GM19238 (cell line): ENCODE results near the gene SOST.
"Not testable (repeated sequence)": the region's sequence is repeated elsewhere in the genome, so short reads cannot be mapped to it uniquely, and the experiment has no call there.

Experiments used
- DNase-seq: peaks from one replicate; pipeline ENCODE4 v3.0.0; 2011; ENCODE audit warnings: low spot score; ENCODE audit not compliant: insufficient read length

SOST gene

DNA sequence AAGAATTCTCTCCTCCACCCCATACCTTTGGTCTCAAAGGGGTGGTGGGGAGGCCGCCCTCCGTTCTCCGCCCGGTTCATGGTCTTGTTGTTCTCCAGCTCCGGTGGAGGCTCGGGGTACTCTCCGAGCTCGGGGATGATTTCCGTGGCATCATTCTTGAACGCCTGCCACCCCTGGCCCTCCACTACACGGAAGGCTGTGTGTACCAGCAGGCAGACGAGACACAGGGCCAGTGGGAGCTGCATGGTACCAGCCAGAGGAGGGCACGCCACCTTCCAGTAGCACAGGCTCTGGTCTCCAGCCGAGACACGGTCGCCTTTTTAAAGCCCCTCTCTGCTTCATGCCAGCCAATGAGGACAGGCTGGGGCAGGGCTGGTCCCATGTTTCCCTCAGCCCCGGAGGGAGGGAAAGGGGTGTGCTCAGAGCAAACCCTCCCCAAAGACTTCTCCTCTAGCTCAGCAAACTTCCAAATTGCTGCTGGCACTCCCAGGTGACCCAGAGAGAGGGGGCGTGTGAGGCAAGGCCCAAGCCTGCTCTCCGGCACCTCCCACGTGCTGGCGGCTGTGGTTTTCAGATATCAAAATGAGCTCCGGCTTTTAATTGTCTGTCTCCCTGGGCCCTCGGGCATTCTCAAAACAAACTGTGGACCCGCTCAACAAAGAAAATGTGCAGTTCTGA is at the start of gene SOST:
SOST (minus strand) TSS at position 295 of the 678 bp plus-strand sequence; CDS start at position 245, 50 bp downstream.
- no peak for DNase-seq

DNA sequence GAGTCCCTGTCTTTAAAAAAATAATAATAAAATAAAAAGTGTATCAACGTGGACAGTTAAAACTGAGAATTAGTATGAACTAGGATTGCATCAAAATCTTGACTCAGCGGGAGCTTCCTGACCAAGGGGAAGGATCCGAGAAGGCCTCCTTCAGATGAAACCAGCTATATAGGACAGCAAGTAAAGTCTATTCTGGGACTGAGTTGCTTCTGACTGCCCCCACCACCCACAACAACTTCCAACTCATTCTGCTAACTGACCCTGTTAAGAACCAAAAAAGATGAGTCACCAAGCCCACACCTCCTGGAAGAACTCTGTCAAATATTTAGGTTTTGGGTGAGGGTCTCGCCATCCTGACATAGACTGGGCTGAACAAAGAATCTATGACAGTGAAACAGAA is 49.5 kb upstream of the SOST start:
- DNase-seq = no peak

DNA sequence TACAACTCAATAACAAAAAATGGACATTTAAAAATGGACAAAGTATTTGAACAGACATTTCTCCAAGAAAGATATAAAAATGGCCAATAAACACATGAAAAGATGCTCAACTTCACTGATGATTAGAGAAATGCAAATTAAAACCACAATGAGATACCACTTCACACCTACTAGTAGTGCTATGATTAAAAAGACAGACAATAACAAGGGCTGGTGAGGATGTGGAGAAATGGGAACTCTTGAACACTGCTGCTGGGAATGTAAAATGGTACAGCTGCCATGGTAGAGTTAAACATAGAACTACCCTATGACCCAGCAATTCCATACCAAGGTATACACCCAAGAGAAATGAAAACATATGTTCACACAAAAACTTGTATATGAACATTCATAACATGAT is 46.5 kb upstream of the SOST start:
- no peak for DNase-seq

DNA sequence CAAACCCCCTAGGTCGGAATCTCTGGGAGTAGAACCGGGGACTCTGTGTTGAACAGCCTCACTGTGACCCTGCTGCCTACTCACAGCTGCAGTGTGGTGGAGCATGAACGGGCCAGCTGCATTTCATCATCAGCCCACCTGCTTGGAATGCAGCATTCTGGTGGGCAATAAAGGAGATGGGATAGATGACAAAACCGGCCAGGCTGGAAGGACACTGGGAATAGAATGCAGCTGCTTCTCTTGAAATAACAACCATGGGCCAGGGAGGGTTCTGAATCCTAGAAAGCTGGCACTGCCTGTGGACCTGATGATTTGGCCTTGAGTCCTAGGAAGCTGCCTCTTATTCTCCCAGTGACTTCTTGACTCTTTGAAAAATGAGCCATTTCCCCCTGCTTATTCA is 45.2 kb upstream of the SOST start:
- no peak for DNase-seq

DNA sequence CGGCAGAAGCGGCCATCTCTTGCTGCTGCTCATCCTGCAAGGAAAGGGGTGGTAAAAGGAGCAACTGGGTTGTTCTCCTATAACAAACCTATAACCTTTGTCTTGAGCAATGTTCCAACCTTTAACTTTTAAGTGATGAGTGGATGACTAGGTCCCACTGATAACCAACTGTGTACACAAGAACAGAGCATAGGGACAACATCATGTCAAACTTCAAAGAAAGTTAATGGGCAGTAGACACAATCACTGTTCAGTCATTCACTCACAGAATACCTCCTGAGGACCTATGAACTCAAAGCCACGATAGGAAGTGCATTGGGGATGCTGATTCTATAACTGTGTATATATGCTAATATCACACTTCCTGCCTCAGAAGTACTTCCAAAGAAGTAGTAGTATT is 43.3 kb upstream of the SOST start:
- no peak for DNase-seq

DNA sequence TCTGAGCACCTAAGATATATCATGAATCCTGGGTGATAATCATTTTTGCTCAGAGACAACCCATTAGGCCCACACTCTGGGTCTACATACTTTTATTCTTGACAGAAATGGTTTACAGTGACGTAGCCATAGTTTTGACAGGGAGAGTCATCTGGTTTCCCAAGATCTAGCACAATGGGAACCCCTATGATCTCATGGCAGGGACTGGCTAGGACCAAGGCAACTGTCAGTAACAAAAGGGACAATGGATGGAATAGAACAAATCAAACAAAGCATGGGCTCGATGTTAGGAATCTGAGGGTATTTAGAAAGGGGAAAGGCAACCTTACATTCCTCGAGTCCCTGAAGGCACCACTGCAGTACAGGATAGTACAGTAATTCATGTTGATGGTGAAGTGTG is 42.1 kb upstream of the SOST start:
- no peak for DNase-seq

DNA sequence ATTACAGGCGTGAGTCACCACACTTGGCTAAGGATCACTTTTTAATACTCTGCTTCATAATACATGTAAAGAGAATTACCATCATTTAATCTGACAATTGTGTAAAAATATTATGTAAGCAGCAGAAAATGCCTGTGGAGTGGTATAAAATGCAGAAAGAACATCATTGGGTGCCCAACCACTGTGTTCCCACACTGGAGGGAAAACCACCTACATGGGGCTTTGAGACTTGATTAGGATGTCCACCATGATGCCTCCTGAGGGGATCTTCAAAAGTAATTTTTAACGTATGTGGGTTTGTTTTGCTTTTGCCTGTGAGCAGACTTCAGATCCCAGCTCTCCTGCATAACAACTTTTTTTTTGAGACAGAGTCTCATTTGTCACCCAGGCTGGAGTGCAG is 40.5 kb upstream of the SOST start:
- DNase-seq = no peak

DNA sequence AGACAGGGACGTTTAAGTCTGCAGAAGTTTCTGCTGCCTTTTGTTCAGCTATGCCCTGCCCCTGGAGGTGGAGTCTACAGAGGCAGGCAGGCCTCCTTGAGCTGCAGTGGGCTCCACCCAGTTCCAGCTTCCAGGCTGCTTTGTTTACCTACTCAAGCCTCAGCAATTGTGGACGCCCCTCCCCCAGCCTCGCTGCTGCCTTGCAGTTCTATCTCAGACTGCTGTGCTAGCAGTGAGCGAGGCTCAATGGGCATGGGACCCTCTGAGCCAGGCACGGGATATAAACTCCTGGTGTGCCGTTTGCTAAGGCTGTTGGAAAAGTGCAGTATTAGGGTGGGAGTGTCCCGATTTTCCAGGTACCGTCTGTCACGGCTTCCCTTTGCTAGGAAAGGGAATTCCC is 39.4 kb upstream of the SOST start:
- not testable (repeated sequence) for DNase-seq

DNA sequence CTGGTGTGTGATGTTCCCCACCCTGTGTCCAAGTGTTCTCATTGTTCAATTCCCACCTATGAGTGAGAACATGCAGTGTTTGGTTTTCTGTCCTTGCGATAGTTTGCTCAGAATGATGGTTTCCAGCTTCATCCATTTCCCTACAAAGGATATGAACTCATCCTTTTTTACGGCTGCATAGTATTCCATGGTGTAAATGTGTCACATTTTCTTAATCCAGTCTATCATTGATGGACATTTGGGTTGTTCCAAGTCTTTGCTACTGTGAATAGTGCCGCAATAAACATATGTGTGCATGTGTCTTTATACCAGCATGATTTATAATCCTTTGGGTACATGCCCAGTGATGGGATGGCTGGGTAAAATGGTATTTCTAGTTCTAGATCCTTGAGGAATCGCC is 34.1 kb upstream of the SOST start:
- DNase-seq = not testable (repeated sequence)

DNA sequence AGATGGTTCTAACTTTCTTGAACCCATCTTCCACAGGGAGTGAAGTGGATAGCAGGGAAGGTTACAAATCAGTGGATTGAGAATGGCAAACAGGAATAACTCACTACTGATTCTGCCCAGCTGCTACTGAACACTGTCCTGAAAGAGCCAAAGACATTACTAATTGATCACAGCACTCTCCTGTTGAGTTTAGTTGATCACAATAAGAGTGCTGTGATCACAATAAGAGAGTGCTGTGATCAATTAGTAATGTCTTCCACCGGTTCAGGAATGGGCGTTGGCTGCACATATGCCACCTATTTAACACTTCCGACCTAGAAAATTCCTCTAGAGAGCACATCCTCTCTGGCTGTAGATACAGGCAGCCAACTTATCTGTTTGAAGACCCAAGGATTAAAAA is 33.0 kb upstream of the SOST start:
- DNase-seq = no peak

DNA sequence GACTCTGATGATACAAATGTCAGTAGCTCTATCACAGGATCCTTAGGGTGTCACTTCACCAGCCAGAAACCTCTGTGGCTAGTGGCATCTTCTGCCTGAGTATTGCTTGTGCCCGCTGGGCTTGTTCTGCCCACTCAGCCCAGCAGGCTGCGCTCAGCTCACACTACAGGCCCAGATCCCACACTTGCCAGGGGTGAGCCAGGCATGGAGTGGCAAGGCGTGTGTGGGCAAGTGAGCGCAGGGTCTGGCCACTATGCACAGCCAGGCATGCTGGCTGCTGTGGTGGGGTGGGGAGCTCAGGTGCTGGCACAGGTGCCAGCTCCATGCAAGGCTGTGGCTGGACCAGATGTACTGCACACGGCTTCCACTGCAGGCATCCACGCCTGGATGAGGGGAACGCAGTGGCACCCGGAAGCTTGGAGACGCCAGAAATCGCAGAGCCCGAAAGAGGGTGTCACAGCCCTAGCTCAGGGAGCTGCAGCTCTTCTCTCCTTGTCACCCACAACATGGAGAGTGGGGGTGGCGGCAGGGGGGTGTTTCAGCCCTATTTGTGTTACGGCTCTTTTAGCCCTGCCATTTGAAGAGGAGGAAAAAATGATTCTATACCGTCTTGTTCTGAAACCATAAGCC is 31.8 kb upstream of the SOST start:
- no peak for DNase-seq

DNA sequence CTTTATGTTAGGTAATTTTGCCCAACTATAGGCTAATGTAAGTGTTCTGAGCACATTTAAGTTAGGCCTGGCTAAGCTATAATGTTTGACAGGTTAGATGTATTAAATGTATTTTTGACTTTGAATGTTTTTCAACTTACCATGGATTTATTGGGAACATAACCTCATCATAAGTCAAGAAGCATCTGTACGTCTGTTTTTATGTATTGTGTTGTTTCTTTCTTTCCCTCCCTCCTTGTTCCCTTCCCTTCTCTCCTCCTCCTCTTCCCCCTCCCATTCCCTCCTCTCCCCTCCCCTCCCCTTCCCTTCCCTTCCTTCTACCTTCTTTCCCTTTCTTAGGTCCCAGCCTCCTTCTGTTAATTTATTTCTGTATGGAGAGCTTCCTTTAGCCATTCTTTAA is 30.9 kb upstream of the SOST start:
- DNase-seq = no peak

DNA sequence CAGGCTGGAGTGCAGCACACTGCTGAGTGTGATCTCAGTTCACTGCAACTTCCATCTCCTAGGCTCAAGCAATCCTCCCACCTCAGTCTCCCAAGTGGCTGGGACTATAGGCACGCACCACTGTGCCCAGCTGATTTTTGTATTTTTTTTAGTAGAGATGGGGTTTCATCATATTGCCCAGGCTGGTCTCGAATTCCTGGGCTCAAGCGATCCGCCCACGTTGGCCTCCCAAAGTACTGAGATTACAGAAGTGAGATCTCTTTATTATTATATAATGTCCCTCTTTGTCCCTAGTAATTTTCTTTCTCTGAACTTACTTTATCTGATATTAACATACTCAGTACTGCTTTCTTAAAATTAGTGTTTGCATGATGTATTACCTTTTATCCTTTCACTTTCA is 29.9 kb upstream of the SOST start:
- DNase-seq = no peak

DNA sequence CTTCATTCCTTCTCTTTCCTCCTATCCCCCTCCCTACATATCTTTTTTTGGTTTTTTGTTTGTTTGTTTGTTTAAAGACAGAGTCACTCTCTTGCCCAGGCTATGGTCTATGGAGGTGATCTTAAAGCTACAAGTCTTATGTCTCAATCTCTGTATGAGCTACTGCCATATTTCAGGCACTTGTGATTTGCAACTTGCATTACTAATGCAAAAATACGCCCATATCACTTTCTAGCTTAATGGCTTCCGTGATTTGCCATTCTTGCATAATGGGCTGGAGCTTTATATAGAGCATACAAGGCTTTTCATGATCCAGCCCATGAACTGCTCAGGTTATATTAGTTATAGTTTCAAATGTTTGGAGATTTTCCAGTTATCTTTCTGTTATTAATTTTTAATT is 29.1 kb upstream of the SOST start:
- no peak for DNase-seq

DNA sequence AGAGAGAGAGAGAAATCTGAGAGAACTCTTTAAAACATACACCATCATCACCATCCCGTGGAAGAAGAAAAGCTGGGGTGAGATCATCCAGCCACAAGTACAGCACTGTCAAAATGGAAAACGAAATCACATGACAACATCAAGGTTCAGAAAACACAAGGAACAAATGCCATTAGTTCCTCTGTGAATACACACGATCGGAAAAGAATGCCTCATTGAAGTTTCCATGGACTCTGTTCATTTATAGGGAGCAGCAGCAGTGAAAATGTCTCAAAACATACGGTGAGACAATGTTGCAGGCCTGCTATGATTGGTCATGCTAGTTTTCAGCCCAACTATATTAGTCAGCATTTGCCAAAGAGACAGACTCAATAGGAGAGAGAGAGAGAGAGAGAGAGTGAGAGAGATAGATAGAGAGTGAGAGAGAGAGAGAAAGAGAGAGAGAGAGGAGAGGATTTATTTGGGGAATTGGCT is 26.1 kb upstream of the SOST start:
- no peak for DNase-seq

DNA sequence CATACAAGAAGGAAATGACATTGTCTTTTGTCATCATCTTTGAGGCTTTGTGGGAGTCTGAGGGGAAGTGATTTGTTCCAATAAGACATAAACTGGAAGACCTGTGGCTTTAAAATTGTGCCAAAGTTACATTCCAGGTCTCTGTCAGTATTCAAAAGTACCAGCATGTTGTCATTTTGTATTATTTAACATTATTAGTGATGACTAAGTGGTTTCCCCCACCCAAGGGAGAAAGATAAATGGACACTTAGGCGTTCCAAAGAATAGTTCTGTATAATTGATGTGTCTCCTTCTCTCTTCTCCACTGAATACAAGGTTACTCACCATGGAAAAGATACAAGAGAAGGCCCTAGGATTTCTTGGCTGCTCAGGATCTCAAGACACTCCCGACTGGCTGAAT is 25.5 kb upstream of the SOST start:
- no peak for DNase-seq

DNA sequence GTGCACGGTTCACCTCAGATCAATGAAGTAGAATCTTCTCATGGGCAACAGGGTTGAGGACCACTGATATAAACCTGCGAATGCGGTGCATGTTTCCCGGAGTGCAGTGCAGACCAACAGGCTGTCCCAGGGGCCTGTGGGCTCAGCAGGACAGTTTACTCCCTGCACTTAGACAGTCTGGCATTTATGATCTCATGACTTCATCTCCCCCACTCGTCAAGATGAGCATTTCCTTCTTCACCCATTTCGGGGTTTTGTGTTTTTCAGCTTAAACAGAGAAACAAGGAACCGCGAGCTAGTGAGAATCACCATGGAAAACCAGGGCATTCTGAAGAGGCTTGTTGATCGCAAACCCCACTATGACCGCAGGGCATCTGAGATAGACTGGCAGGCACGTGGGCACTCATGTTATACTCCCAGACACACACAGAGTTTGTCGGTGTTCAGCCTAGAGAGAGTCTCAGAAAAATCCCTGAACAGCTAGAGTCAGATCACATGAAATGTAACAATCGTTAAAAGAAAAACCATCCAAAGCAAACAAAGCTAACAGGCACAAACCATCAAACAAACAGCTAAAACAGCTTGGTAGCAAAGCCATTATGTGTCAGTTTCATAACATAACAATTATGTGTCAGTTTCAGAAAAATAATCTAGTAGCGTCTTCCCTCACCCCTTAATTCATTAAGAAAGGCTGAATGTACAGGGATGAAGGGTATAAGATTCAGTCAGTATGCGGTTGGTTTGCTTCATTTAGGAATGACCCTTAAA is 24.5 kb upstream of the SOST start:
- no peak for DNase-seq

DNA sequence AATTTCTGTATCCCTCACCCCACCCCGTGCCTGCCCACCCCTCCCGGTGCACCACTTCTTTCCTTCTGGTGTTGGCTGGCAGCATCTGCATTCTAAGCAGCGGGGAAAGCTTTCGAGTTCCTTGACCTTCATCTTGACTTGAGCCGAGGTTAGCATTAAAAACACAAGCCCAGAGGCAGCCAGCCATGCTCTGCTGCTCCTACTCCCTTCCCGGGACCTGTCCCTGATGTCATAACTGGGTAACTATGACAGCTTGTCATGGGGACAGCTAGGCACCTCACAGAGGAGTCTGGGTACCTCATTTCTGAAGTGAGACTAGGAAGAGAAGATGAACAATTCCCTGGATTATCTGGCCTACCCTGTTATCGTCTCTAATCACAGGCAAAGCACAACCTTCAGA is 21.5 kb upstream of the SOST start, which contains the start of gene CFAP97D1:
CFAP97D1 (plus strand) TSS at position 301 of the 400 bp plus-strand sequence; CDS start at position 329, 28 bp downstream.
- DNase-seq = no peak

DNA sequence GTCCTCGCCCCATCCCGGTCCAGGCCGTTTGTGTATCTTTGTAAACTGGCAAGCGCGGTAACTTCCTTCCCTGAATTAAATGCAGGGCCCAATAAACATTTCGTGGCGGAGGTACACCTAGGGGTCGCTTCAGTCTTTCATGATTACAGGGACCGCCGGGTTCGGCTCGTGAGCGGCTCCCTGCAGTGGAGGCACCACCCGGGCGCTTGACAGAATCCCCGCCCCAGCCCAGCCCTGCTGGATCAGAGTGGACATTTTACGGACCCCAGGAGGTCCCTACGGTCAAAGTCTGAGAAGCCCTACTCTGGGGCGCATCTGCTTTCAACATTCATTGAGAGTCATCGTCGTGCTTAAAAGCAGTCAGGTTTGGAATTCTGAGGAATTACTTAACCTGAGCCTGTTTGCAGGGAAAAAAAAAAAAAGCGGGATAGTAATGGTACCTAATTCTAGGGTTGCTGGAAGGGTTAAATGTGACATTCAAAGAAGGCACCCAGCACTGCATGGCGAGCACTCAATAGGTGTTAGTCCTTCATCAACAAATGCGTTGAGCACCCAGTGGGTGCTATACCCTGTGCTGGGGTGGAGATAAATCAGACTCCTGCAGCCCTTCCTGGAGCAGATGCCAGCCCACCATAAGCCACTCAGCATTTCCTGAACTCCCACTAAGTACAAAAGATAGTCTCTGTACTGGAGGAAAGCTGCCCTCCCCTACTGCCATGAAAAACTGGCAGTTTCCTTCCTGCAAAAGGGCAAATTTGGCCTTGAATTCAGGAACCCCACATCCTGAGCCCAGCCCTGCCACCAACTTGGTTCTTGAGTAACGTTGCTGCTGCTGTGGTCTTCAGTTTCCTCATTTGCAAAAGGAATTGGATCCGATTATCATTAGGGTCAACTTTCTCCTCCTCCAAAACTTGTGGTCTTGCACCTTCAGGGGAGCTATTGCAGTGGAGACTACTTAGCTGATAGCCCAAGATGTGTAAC is 20.8 kb upstream of the SOST start:
- no peak for DNase-seq

DNA sequence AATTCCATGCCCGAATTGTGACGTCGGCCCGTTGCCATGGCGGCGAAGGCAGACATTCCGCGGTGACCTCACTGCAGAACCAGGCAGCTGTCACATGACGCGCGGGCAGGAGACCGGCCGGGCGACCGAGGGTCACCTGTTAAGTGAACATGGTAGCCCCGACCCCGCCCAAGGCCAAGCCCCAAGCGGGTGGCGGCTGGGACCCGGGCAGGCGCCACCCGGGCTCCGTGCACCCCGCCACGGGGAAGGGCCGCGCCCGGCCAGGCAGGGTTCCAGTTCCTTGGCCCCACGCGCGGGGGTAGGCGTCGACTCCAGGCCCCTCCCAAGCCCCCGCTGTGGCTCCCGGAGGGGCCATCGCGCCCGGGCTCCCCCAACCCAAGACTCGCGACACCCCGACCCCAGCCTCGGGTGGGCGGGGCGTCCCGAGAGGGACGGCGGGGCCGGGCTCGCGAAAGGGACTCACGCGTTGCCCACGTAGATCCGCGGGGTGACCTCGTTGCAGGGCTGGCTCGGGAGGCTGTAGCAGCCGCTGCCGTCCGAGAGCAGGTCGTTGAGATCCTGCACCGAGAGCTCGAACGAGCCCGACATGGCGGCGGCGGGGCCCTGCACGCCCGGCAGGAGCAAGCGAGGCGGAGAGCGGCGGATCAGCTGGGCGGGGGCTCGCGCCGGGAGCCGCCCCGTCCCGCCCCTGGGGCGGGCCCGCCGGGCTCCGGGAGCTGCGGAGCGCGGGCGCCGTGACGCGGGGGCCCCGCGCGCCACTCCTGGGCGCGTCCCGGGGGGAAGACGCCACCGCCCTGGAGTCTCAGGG is 19.9 kb upstream of the SOST start, which contains the start of gene DUSP3:
DUSP3 (minus strand) TSS at position 641 of the 808 bp plus-strand sequence; CDS start at position 588, 53 bp downstream.
- peak; percentile 89 for DNase-seq
